AG09319 (cell line): Measurements from ENCODE around the gene RNF220.

Experiments
- DNase-seq: peaks from one replicate; pipeline ENCODE4 v3.0.0-alpha.2; 2010; ENCODE audit warnings: low read depth; ENCODE audit errors: extremely low read depth
- CTCF ChIP-seq: IDR thresholded peaks from 2 replicates; pipeline ENCODE4 v1.5.1; 2011; ENCODE audit warnings: low read depth, mild to moderate bottlenecking, inconsistent platforms, low read length, moderate library complexity

The RNF220 gene

GRCh38 chr1:44546403-44547053 lies 141.5 kb downstream of the RNF220 start:
- TF ChIP-seq CTCF, result no peak
- no peak for DNase-seq

GRCh38 chr1:44547361-44547760 lies 142.3 kb downstream of the RNF220 start:
- no peak for DNase-seq
- no peak for TF ChIP-seq CTCF

- TF ChIP-seq CTCF, result no peak
- DNase-seq, result no peak
These were observed 142.8 kb downstream of the RNF220 start for GRCh38 chr1:44547837-44548236.

GRCh38 chr1:44549510-44549909 lies 144.5 kb downstream of the RNF220 start:
- no peak for DNase-seq
- TF ChIP-seq CTCF, result no peak

GRCh38 chr1:44553127-44553758 lies 148.2 kb downstream of the RNF220 start:
- no peak for TF ChIP-seq CTCF
- DNase-seq, result no peak

- TF ChIP-seq CTCF, result no peak
- no peak for DNase-seq
These were observed 148.7 kb downstream of the RNF220 start for GRCh38 chr1:44553771-44554170.

GRCh38 chr1:44554706-44555105 lies 149.7 kb downstream of the RNF220 start:
- TF ChIP-seq CTCF, result no peak
- no peak for DNase-seq
